Measurements from ENCODE around the gene CSDE1. TPM values are rescaled to one million over a fixed set of nuclear protein-coding genes. Genes with fewer than 3 reads are reported as not detected.

Gene CSDE1
- total RNA-seq, 1 donor from 2014 or later = 538 TPM

- DNase-seq (ENCODE audit: low spot score) = no peak
- TF ChIP-seq CTCF (IDR thresholded peaks at IDR 0.05; ENCODE audit: unreplicated experiment) = no peak
- Mint-ChIP-seq H3K4me3 (ENCODE audit: unreplicated experiment) (no peak overlapping the region), H3K9me3 (ENCODE audit: unreplicated experiment) (no peaks in the 10 kb centered on the region), H3K27me3 (ENCODE audit: unreplicated experiment) (peaks cover 3% of the 10 kb centered on the region), H3K27ac (ENCODE audit: unreplicated experiment) (no peak overlapping the region), H3K4me1 (ENCODE audit: unreplicated experiment) (no peaks in the 10 kb centered on the region), H3K36me3 (ENCODE audit: low read depth, unreplicated experiment) (no peaks in the 10 kb centered on the region)
These were observed 69.3 kb downstream of the CSDE1 start for GRCh38 chr1:114688526-114688925.

GRCh38 chr1:114685851-114686250 lies 71.9 kb downstream of the CSDE1 start:
- Mint-ChIP-seq H3K27me3 (ENCODE audit: unreplicated experiment) (peaks cover 4% of the 10 kb centered on the region), H3K9me3 (ENCODE audit: unreplicated experiment) (no peaks in the 10 kb centered on the region)

GRCh38 chr1:114677691-114678090 lies 80.1 kb downstream of the CSDE1 start:
- H3K27ac Mint-ChIP-seq (ENCODE audit: unreplicated experiment) = no peak overlapping the region
- no peaks in the 10 kb centered on the region for H3K4me1 Mint-ChIP-seq (ENCODE audit: unreplicated experiment)
- no peaks in the 10 kb centered on the region for H3K27me3 Mint-ChIP-seq (ENCODE audit: unreplicated experiment)
- no peak for DNase-seq (ENCODE audit: low spot score)
- no peaks in the 10 kb centered on the region for H3K36me3 Mint-ChIP-seq (ENCODE audit: low read depth, unreplicated experiment)
- no peak for TF ChIP-seq CTCF (IDR thresholded peaks at IDR 0.05; ENCODE audit: unreplicated experiment)
- H3K9me3 Mint-ChIP-seq (ENCODE audit: unreplicated experiment) = no peaks in the 10 kb centered on the region
- H3K4me3 Mint-ChIP-seq (ENCODE audit: unreplicated experiment) = no peak overlapping the region

More at GRCh38 chr1:114685851-114686250, 71.9 kb downstream of the CSDE1 start:
- no peak for TF ChIP-seq CTCF (IDR thresholded peaks at IDR 0.05; ENCODE audit: unreplicated experiment)
- Mint-ChIP-seq H3K4me1 (ENCODE audit: unreplicated experiment) (no peaks in the 10 kb centered on the region), H3K4me3 (ENCODE audit: unreplicated experiment) (no peak overlapping the region), H3K27ac (ENCODE audit: unreplicated experiment) (no peak overlapping the region), H3K36me3 (ENCODE audit: low read depth, unreplicated experiment) (no peaks in the 10 kb centered on the region)
- no peak for DNase-seq (ENCODE audit: low spot score)

GRCh38 chr1:114676115-114676514 lies 81.7 kb downstream of the CSDE1 start:
- no peaks in the 10 kb centered on the region for H3K36me3 Mint-ChIP-seq (ENCODE audit: low read depth, unreplicated experiment)

GRCh38 chr1:114671939-114672275 lies 85.9 kb downstream of the CSDE1 start:
- H3K27ac Mint-ChIP-seq (ENCODE audit: unreplicated experiment) = no peak overlapping the region
- no peak for DNase-seq (ENCODE audit: low spot score)
- peaks cover 12% of the 10 kb centered on the region for H3K4me1 Mint-ChIP-seq (ENCODE audit: unreplicated experiment)
- H3K4me3 Mint-ChIP-seq (ENCODE audit: unreplicated experiment) = no peak overlapping the region
- H3K9me3 Mint-ChIP-seq (ENCODE audit: unreplicated experiment) = no peaks in the 10 kb centered on the region
- TF ChIP-seq CTCF (IDR thresholded peaks at IDR 0.05; ENCODE audit: unreplicated experiment) = no peak
- H3K27me3 Mint-ChIP-seq (ENCODE audit: unreplicated experiment) = peaks cover 3% of the 10 kb centered on the region
- H3K36me3 Mint-ChIP-seq (ENCODE audit: low read depth, unreplicated experiment) = no peaks in the 10 kb centered on the region

More at GRCh38 chr1:114676115-114676514, 81.7 kb downstream of the CSDE1 start:
- Mint-ChIP-seq H3K27ac (ENCODE audit: unreplicated experiment) (no peak overlapping the region), H3K4me1 (ENCODE audit: unreplicated experiment) (no peaks in the 10 kb centered on the region), H3K9me3 (ENCODE audit: unreplicated experiment) (no peaks in the 10 kb centered on the region), H3K27me3 (ENCODE audit: unreplicated experiment) (no peaks in the 10 kb centered on the region), H3K4me3 (ENCODE audit: unreplicated experiment) (no peak overlapping the region)
- TF ChIP-seq CTCF (IDR thresholded peaks at IDR 0.05; ENCODE audit: unreplicated experiment) = no peak
- DNase-seq (ENCODE audit: low spot score) = no peak
